GM12878 (cell line): Measurements from ENCODE around the gene SLC23A1. TPM values are rescaled to one million over a fixed set of nuclear protein-coding genes. Genes with fewer than 3 reads are reported as not detected.

ENCODE experiments used
- BACH1 ChIP-seq: fragments of 450-650 bp; IDR thresholded peaks from 2 replicates; pipeline ENCODE4 v1.6.1; 2017; ENCODE audit warnings: mild to moderate bottlenecking, borderline replicate concordance
- DPF2 ChIP-seq: fragments of 450-650 bp; IDR thresholded peaks from 2 replicates; pipeline ENCODE4 v1.6.1; 2017; ENCODE audit warnings: mild to moderate bottlenecking
- EGR1 ChIP-seq, 2 experiments: IDR thresholded peaks; 1 replicate in 1 of 2; 2 replicates in 1 of 2; pipeline ENCODE4 v1.6.1; 2011 to 2012; ENCODE audit warnings: low read depth in 2 of 2, low read length in 2 of 2, borderline replicate concordance in 1 of 2, mild to moderate bottlenecking in 1 of 2, moderate library complexity in 1 of 2
- HCFC1 ChIP-seq: fragments of 150-350 bp; IDR thresholded peaks from 2 replicates; pipeline ENCODE4 v1.6.1; 2014; ENCODE audit warnings: low read length
- IKZF1 ChIP-seq: fragments of 450-650 bp; conservative IDR thresholded peaks from 2 replicates; pipeline ENCODE4 v1.6.1; 2017; ENCODE audit warnings: antibody characterized with exemption, mild to moderate bottlenecking
- KLF5 ChIP-seq: fragments of 450-650 bp; IDR thresholded peaks from 2 replicates; pipeline ENCODE4 v1.6.1; 2014; ENCODE audit warnings: mild to moderate bottlenecking; ENCODE audit not compliant: partially characterized antibody
- MXI1 ChIP-seq: fragments of 150-350 bp; IDR thresholded peaks from 2 replicates; pipeline ENCODE4 v1.6.1; 2011; ENCODE audit warnings: low read depth, mild to moderate bottlenecking, inconsistent platforms, low read length, improper control_type of control experiment
- NR2F1 ChIP-seq: fragments of 450-650 bp; conservative IDR thresholded peaks from 2 replicates; pipeline ENCODE4 v1.6.1; 2017; ENCODE audit warnings: mild to moderate bottlenecking
- RAD21 ChIP-seq: IDR thresholded peaks from 2 replicates; pipeline ENCODE4 v1.6.1; 2011; ENCODE audit warnings: mild to moderate bottlenecking, low read depth, low read length, moderate library complexity; ENCODE audit not compliant: insufficient read depth
- RB1 ChIP-seq: fragments of 450-650 bp; formaldehyde crosslinking; IDR thresholded peaks from 2 replicates; pipeline ENCODE4 v1.6.1; 2017; ENCODE audit warnings: mild to moderate bottlenecking, borderline replicate concordance
- SMARCA5 ChIP-seq: fragments of 450-650 bp; IDR thresholded peaks from 2 replicates; pipeline ENCODE4 v1.6.1; 2017; ENCODE audit warnings: mild to moderate bottlenecking
- SMC3 ChIP-seq: IDR thresholded peaks from 2 replicates; pipeline ENCODE4 v1.6.1; 2011; ENCODE audit warnings: low read length, improper control_type of control experiment, borderline replicate concordance
- SREBF2 ChIP-seq: IDR thresholded peaks from 2 replicates; pipeline ENCODE4 v1.6.1; 2012; ENCODE audit warnings: mild to moderate bottlenecking, low read length
- TAF1 ChIP-seq: IDR thresholded peaks from 2 replicates; pipeline ENCODE4 v1.6.1; 2011; ENCODE audit warnings: mild to moderate bottlenecking, low read depth, low read length, borderline replicate concordance
- ZZZ3 ChIP-seq: IDR thresholded peaks from 2 replicates; pipeline ENCODE4 v1.6.1; 2011; ENCODE audit warnings: low read depth; ENCODE audit not compliant: control insufficient read depth, insufficient read length
- polyA plus RNA-seq, 11 experiments: library from polyadenylated mRNA; depleted of rRNA in 4 of 11; unstranded in 6 of 11; stranded (reverse) in 5 of 11; fragments of >200 nt; fragmentation: Nextera tagmentation in 4 of 11; fragmentation: Illumina TruSeq in 1 of 11; extraction: Ambion mirVana in 4 of 11; extraction: Trizol in 1 of 11; gene quantifications; 1 replicate in 1 of 11; 2 replicates in 10 of 11; pipeline versions ENCODE4 v1.2.1 to v1.2.3, GENCODE V29; 2011 to 2016; ENCODE audit warnings: inconsistent platforms in 2 of 11, missing spikeins in 2 of 11, low read depth in 1 of 11
- total RNA-seq, 4 experiments: library from RNA; depleted of rRNA in 3 of 4; stranded (reverse); fragments of >200 nt in 3 of 4; fragmentation: Illumina TruSeq in 1 of 4; extraction: Trizol in 1 of 4; gene quantifications; 2 replicates each; pipeline versions ENCODE4 v1.2.1 to v1.2.3, GENCODE V29; 2013 to 2021
- TF ChIP-seq, protein P1 (sequence below): fragments of 150-350 bp; IDR thresholded peaks from 2 replicates; pipeline ENCODE4 v1.6.1; 2014; ENCODE audit warnings: mild to moderate bottlenecking, low read depth, low read length
- TF ChIP-seq, protein P2 (sequence below): fragments of 450-650 bp; conservative IDR thresholded peaks from 2 replicates; pipeline ENCODE4 v1.6.1; 2017; ENCODE audit warnings: mild to moderate bottlenecking, moderate library complexity
- TF ChIP-seq, protein P3 (sequence below): fragments of 450-650 bp; IDR thresholded peaks from 2 replicates; pipeline ENCODE4 v1.6.1; 2017; ENCODE audit warnings: mild to moderate bottlenecking, moderate library complexity

Gene SLC23A1
- total and polyA plus RNA-seq, 10 of the 15 experiments (the other 5 are each of a cell fraction or from before 2014, with no cell fraction given) = 0.35 to 4.7 (median 1.6) TPM

DNA sequence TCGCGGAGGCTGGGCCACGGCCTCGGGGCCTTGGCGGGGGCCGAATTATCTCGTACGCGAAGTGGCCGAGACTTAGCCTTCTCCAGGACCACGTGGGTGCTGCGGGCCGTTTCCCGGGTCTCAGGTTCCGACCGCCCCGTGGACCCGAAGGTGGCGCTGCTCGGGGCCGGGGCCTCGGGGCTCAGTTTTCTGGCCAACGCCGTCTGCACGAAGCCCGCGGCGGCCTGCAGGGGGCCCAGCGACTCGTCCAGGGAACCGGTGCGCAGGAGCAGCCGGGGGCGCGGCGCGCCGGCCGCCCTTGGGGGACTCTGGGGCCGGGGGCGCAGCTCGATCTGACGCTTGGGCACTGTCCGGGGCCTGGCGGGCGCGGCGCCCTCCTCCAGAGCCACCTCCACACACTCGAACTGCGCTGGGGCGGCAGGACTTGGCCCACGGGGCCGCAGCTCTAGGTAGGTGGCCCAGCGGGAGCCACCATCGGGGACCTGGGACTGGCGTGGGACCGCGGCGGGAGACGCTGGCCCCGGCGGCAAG, 11.1 kb upstream of the SLC23A1 start (continued):
- TF ChIP-seq SREBF2 = no peak
- peak; percentile 81 for TF ChIP-seq SMARCA5
- TF ChIP-seq DPF2 = 0 out of 2 replicates have a peak, but pooled peaks have one; percentile 22
- TF ChIP-seq, protein P1, sequence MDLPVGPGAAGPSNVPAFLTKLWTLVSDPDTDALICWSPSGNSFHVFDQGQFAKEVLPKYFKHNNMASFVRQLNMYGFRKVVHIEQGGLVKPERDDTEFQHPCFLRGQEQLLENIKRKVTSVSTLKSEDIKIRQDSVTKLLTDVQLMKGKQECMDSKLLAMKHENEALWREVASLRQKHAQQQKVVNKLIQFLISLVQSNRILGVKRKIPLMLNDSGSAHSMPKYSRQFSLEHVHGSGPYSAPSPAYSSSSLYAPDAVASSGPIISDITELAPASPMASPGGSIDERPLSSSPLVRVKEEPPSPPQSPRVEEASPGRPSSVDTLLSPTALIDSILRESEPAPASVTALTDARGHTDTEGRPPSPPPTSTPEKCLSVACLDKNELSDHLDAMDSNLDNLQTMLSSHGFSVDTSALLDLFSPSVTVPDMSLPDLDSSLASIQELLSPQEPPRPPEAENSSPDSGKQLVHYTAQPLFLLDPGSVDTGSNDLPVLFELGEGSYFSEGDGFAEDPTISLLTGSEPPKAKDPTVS = no peak
- TF ChIP-seq, protein P2, sequence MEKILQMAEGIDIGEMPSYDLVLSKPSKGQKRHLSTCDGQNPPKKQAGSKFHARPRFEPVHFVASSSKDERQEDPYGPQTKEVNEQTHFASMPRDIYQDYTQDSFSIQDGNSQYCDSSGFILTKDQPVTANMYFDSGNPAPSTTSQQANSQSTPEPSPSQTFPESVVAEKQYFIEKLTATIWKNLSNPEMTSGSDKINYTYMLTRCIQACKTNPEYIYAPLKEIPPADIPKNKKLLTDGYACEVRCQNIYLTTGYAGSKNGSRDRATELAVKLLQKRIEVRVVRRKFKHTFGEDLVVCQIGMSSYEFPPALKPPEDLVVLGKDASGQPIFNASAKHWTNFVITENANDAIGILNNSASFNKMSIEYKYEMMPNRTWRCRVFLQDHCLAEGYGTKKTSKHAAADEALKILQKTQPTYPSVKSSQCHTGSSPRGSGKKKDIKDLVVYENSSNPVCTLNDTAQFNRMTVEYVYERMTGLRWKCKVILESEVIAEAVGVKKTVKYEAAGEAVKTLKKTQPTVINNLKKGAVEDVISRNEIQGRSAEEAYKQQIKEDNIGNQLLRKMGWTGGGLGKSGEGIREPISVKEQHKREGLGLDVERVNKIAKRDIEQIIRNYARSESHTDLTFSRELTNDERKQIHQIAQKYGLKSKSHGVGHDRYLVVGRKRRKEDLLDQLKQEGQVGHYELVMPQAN = 0 out of 2 replicates have a peak, but pooled peaks have one; percentile 19
- peak; percentile 20; the same call in 1 of the 2 replicates for TF ChIP-seq IKZF1
- peak; percentile 33; the same call in 1 of the 2 replicates for TF ChIP-seq BACH1
- TF ChIP-seq HCFC1 = 0 out of 2 replicates have a peak, but pooled peaks have one; percentile 26
- no peak for TF ChIP-seq MXI1
- TF ChIP-seq, protein P3, sequence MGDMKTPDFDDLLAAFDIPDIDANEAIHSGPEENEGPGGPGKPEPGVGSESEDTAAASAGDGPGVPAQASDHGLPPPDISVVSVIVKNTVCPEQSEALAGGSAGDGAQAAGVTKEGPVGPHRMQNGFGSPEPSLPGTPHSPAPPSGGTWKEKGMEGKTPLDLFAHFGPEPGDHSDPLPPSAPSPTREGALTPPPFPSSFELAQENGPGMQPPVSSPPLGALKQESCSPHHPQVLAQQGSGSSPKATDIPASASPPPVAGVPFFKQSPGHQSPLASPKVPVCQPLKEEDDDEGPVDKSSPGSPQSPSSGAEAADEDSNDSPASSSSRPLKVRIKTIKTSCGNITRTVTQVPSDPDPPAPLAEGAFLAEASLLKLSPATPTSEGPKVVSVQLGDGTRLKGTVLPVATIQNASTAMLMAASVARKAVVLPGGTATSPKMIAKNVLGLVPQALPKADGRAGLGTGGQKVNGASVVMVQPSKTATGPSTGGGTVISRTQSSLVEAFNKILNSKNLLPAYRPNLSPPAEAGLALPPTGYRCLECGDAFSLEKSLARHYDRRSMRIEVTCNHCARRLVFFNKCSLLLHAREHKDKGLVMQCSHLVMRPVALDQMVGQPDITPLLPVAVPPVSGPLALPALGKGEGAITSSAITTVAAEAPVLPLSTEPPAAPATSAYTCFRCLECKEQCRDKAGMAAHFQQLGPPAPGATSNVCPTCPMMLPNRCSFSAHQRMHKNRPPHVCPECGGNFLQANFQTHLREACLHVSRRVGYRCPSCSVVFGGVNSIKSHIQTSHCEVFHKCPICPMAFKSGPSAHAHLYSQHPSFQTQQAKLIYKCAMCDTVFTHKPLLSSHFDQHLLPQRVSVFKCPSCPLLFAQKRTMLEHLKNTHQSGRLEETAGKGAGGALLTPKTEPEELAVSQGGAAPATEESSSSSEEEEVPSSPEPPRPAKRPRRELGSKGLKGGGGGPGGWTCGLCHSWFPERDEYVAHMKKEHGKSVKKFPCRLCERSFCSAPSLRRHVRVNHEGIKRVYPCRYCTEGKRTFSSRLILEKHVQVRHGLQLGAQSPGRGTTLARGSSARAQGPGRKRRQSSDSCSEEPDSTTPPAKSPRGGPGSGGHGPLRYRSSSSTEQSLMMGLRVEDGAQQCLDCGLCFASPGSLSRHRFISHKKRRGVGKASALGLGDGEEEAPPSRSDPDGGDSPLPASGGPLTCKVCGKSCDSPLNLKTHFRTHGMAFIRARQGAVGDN = peak; percentile 79
- peak; percentile 17; the same call in 1 of the 2 replicates for TF ChIP-seq SMC3
- peak; percentile 51 for TF ChIP-seq KLF5
- TF ChIP-seq RAD21 = peak; percentile 39; the same call in 1 of the 2 replicates
- TF ChIP-seq NR2F1 = 0 out of 2 replicates have a peak, but pooled peaks have one; percentile 42
- peak; percentile 45; the same call in 1 of the 2 replicates for TF ChIP-seq RB1
- peak in 1 of 2 experiments; percentile 1; a peak in 1 of 3 replicates for TF ChIP-seq EGR1 (IDR thresholded peaks at IDR 0.05; ENCODE audit: borderline replicate concordance in 1 of 2, low read depth in 2 of 2, low read length in 2 of 2)
- 0 out of 2 replicates have a peak, but pooled peaks have one; percentile 25 for TF ChIP-seq TAF1
- TF ChIP-seq ZZZ3 = no peak
